ENCODE results near the gene CLSTN1. TPM values are rescaled to one million over a fixed set of nuclear protein-coding genes. Genes with fewer than 3 reads are reported as not detected.

Gene CLSTN1
- total and polyA plus RNA-seq, 2 donors (not counting 1 experiment from before 2014, with no cell fraction given) = 34.9 to 81.4 TPM

- no peak overlapping the region for H3K4me3 Mint-ChIP-seq
- H3K4me1 Mint-ChIP-seq = peaks cover 27% of the 10 kb centered on the region
- H3K4me3 ChIP-seq (ENCODE audit: control extremely low read depth in 1 of 5, extremely low read depth in 1 of 5, insufficient read depth in 1 of 5, low read depth in 2 of 5, low read length in 4 of 5) = no peak overlapping the region
- peaks cover 6% of the 10 kb centered on the region for H3K79me2 ChIP-seq (ENCODE audit: control insufficient read depth, insufficient read depth, low read length)
- POLR2A ChIA-PET = no interaction called here
- H4K20me1 ChIP-seq (ENCODE audit: control insufficient read depth, insufficient read depth, low read length, poor library complexity, severe bottlenecking) = peaks cover 30% of the 10 kb centered on the region
- H3K4me2 ChIP-seq (replicated peaks; ENCODE audit: low read depth, low read length, poor library complexity, severe bottlenecking) = no peak overlapping the region
- H3K9me3 ChIP-seq (ENCODE audit: control extremely low read depth in 1 of 3, control insufficient read depth in 2 of 3, insufficient read depth in 1 of 3, low read length in 2 of 3) = no peaks in the 10 kb centered on the region
- no peak for ATAC-seq (ENCODE audit: low read depth)
- no peak overlapping the region for H3K27ac ChIP-seq (ENCODE audit: low read length in 2 of 2)
- intact Hi-C loops (cut with micrococcal nuclease) = no loop called here
- no peak overlapping the region for H3K9ac ChIP-seq (ENCODE audit: low read length)
- H2AFZ ChIP-seq (ENCODE audit: insufficient read depth, low read depth, low read length, poor library complexity, severe bottlenecking) = no peak overlapping the region
- peak overlapping the region; percentile 53 for H3K27ac Mint-ChIP-seq
- no peaks in the 10 kb centered on the region for H3K9me3 Mint-ChIP-seq (ENCODE audit: insufficient read depth)
- no peaks in the 10 kb centered on the region for H3K27me3 ChIP-seq (replicated peaks in 1 of 4; ENCODE audit: control extremely low read depth in 1 of 4, control insufficient read depth in 3 of 4, insufficient read depth in 4 of 4, low read length in 3 of 4)
- no peaks in the 10 kb centered on the region for H3K27me3 Mint-ChIP-seq
- peaks cover 11 to 21% of the 10 kb centered on the region in 2 donors for H3K4me1 ChIP-seq (ENCODE audit: control insufficient read depth in 2 of 2, insufficient read depth in 2 of 2, low read length in 2 of 2)
- peaks cover 0 to 85% of the 10 kb centered on the region in 2 experiments for H3K36me3 ChIP-seq (replicated peaks in 1 of 2; ENCODE audit: control extremely low read depth in 1 of 2, control insufficient read depth in 1 of 2, extremely low read depth in 1 of 2, insufficient read depth in 2 of 2, low read length in 1 of 2)
- TF ChIP-seq EZH2 (IDR thresholded peaks at IDR 0.05; ENCODE audit: borderline replicate concordance, insufficient read depth, low read depth, low read length, poor library complexity, severe bottlenecking) (no peak), CTCF (IDR thresholded peaks at IDR 0.05) (no peak)
- CTCF ChIA-PET = interaction anchor here (1.5 kb wide), 1 partner anchor 11 kb away, joined by 3 read pairs; no protein-coding TSS in a partner anchor
- 96% methylated on average over 19 of the region's 19 CpGs for WGBS (ENCODE audit: insufficient coverage)
- DNase-seq = no peak
Observed at GRCh38 chr1:9735800-9736199, 88.0 kb downstream of the CLSTN1 start.

GRCh38 chr1:9733160-9733789, 90.5 kb downstream of the CLSTN1 start:
- ATAC-seq (ENCODE audit: low read depth) (no peak), DNase-seq (no peak)
- POLR2A ChIA-PET = interaction anchor here (0.5 to 0.6 kb wide), 3 partner anchors 32 to 81 kb away, joined by 3 to 7 read pairs (median 3); no protein-coding TSS in a partner anchor
- no peaks in the 10 kb centered on the region for H3K27me3 Mint-ChIP-seq
- no peaks in the 10 kb centered on the region for H3K9me3 Mint-ChIP-seq (ENCODE audit: insufficient read depth)
- H3K4me1 ChIP-seq (ENCODE audit: control insufficient read depth in 2 of 2, insufficient read depth in 2 of 2, low read length in 2 of 2) = peaks cover 11 to 21% of the 10 kb centered on the region in 2 donors
- H3K27ac ChIP-seq (ENCODE audit: low read length in 2 of 2) = peak overlapping the region in 1 of 2 donors; percentile 53
- CTCF ChIA-PET = interaction anchor here (1.0 to 1.7 kb wide), 8 partner anchors 8 to 236 kb away, joined by 3 to 8 read pairs (median 4); no protein-coding TSS in a partner anchor
- H3K4me3 ChIP-seq (ENCODE audit: control extremely low read depth in 1 of 5, extremely low read depth in 1 of 5, insufficient read depth in 1 of 5, low read depth in 2 of 5, low read length in 4 of 5) = no peak overlapping the region
- H3K27ac Mint-ChIP-seq = peak overlapping the region; percentile 53
- H3K9me3 ChIP-seq (ENCODE audit: control extremely low read depth in 1 of 3, control insufficient read depth in 2 of 3, insufficient read depth in 1 of 3, low read length in 2 of 3) = no peaks in the 10 kb centered on the region
- peaks cover 0 to 96% of the 10 kb centered on the region in 2 experiments for H3K36me3 ChIP-seq (replicated peaks in 1 of 2; ENCODE audit: control extremely low read depth in 1 of 2, control insufficient read depth in 1 of 2, extremely low read depth in 1 of 2, insufficient read depth in 2 of 2, low read length in 1 of 2)
- H3K4me1 Mint-ChIP-seq = peaks cover 31% of the 10 kb centered on the region
- intact Hi-C loops (cut with micrococcal nuclease) = no loop called here
- H3K79me2 ChIP-seq (ENCODE audit: control insufficient read depth, insufficient read depth, low read length) = no peaks in the 10 kb centered on the region
- no peak for TF ChIP-seq EZH2 (IDR thresholded peaks at IDR 0.05; ENCODE audit: borderline replicate concordance, insufficient read depth, low read depth, low read length, poor library complexity, severe bottlenecking)
- TF ChIP-seq CTCF (IDR thresholded peaks at IDR 0.05) = no peak
- peak overlapping the region; percentile 15 for H3K4me3 Mint-ChIP-seq
- H2AFZ ChIP-seq (ENCODE audit: insufficient read depth, low read depth, low read length, poor library complexity, severe bottlenecking) = no peak overlapping the region
- WGBS (ENCODE audit: insufficient coverage) = 94% methylated on average over 14 of the region's 14 CpGs
- H3K27me3 ChIP-seq (replicated peaks in 1 of 4; ENCODE audit: control extremely low read depth in 1 of 4, control insufficient read depth in 3 of 4, insufficient read depth in 4 of 4, low read length in 3 of 4) = no peaks in the 10 kb centered on the region
- H3K9ac ChIP-seq (ENCODE audit: low read length) = no peak overlapping the region
- H3K4me2 ChIP-seq (replicated peaks; ENCODE audit: low read depth, low read length, poor library complexity, severe bottlenecking) = no peak overlapping the region
- H4K20me1 ChIP-seq (ENCODE audit: control insufficient read depth, insufficient read depth, low read length, poor library complexity, severe bottlenecking) = peaks cover 43% of the 10 kb centered on the region

Data from B cell (primary cell).